ENCODE data around the gene GSX2.
"Not testable (repeated sequence)": the region's sequence is repeated elsewhere in the genome, so short reads cannot be mapped to it uniquely, and the experiment has no call there.

The GSX2 gene

DNA sequence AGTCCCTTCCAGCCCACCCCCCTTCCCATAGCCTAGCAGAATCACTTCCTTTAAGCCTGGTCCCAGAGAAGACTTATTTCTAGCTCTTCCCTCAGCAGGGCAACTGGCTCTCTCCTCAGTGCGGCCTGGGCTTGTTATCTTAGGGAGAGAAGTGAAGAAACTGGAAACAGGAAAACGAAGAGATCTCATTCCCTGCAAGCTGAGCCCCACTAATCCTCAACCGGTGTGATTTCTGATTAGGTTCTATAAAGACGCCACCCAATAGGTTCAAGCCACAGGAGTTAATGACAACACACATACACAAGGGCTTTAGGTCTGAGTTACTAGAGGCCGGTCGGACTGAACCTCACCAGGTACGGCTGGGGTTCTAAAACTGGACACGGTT, 3.2 kb downstream of the GSX2 start:
- H3K4me3 ChIP-seq (ENCODE audit: low read length): peak overlapping the region; percentile 26
- peak; percentile 52 for DNase-seq (ENCODE audit: low read depth)
- TF ChIP-seq, protein P1, sequence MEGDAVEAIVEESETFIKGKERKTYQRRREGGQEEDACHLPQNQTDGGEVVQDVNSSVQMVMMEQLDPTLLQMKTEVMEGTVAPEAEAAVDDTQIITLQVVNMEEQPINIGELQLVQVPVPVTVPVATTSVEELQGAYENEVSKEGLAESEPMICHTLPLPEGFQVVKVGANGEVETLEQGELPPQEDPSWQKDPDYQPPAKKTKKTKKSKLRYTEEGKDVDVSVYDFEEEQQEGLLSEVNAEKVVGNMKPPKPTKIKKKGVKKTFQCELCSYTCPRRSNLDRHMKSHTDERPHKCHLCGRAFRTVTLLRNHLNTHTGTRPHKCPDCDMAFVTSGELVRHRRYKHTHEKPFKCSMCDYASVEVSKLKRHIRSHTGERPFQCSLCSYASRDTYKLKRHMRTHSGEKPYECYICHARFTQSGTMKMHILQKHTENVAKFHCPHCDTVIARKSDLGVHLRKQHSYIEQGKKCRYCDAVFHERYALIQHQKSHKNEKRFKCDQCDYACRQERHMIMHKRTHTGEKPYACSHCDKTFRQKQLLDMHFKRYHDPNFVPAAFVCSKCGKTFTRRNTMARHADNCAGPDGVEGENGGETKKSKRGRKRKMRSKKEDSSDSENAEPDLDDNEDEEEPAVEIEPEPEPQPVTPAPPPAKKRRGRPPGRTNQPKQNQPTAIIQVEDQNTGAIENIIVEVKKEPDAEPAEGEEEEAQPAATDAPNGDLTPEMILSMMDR (conservative IDR thresholded peaks at IDR 0.05; ENCODE audit: low read depth, low read length): no peak

DNA sequence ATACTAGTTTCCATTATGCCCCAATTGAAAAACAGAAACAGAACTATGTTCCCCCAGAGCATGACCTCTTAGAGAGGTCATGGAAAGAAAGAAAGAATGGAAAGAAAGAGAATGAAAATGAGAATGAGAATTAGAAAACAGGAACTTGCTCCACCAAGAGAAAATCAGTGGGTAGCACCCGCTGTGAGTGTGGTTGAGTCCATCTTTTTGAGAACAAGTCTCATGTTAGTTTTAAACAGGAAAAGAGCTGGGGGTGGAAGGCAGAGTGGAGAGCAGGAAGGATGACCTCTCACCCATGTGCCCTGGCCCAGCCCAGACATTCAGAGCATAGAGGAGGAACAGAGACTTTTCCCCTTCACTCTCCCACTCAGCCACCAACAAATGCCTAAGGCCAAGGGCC, 4.9 kb downstream of the GSX2 start:
- no peak for DNase-seq (ENCODE audit: low read depth)
- no peak overlapping the region for H3K4me3 ChIP-seq (ENCODE audit: low read length)
- TF ChIP-seq, protein P1 (conservative IDR thresholded peaks at IDR 0.05; ENCODE audit: low read depth, low read length): no peak

DNA sequence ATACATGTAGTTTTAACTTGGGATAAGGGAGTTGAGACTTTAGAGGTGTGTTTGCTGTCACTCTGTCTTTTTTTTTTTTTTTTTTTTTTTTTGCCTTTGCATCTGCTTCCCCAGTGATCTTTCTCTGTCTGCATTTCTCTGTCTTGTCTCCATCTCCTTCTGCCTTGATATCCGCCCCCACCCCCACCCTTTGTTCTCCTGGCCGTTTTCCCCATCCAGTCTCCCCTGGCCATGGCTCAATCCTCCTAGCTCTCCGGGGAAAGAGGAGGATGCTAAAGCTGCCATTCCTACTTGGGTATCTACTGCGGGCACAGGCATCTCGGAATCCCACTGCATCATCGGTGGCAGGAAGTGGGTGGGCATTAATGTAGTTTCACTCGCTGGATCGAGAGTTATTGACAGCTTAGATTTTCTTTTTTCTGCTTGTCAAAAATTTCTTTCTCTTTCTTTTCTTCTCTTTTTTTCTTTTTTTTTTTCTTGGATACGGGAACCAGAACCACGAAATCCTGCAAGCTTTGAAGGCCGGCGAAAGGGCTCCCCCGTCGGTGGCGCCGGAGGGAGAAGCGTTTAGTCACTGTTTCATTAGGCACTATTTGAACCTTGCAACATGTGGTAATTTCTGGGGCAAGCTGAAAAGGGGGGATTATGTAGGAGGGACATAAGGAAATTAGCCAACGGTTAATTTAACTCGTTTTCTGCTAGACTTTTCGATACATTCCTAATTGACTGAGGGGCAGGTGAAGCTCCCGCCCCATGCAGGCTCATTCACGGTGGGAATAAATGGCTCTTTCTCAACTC, 8.2 kb downstream of the GSX2 start:
- DNase-seq (ENCODE audit: low read depth): no peak
- no peak overlapping the region for H3K4me3 ChIP-seq (ENCODE audit: low read length)
- TF ChIP-seq, protein P1 (conservative IDR thresholded peaks at IDR 0.05; ENCODE audit: low read depth, low read length): no peak

DNA sequence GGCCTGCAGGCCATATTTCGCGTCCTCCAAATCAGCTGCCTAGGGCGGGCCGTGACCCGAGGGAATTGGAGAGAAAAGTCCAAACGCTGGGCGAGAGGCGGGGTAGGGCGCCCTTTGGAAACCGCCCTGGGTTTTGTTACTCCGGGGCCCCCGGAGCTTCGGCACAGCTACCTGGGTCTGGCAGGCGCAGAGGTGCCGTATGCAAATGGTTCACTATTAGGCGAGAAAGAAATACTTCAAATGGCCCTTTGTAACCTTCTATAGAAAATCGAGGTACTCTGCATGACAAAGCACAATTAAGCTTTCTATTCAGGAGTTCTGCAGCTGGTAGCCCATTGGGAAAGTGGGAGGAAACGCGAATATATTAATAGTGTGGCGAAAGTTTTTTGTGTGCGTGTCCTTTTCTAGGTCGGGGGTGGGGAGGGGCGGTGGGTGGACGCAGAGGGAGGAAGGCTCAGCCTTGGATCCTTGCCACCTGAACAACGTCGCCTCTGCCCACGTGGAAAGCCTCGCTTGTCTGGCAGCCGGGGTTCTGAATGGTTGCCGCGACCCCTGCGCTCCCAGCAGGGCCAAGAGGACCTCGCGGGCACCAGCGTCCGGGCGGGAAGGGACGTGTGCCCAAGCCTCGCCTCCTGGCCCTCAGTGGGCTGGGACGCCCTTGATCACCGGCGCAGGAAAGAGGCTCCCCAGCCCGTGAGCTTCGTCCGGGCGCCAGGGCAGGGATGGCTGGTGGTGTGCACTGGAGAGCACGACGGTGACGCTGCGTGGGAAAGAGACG, 9.5 kb downstream of the GSX2 start:
- TF ChIP-seq, protein P1 (conservative IDR thresholded peaks at IDR 0.05; ENCODE audit: low read depth, low read length): no peak
- no peak for DNase-seq (ENCODE audit: low read depth)
- no peak overlapping the region for H3K4me3 ChIP-seq (ENCODE audit: low read length)

DNA sequence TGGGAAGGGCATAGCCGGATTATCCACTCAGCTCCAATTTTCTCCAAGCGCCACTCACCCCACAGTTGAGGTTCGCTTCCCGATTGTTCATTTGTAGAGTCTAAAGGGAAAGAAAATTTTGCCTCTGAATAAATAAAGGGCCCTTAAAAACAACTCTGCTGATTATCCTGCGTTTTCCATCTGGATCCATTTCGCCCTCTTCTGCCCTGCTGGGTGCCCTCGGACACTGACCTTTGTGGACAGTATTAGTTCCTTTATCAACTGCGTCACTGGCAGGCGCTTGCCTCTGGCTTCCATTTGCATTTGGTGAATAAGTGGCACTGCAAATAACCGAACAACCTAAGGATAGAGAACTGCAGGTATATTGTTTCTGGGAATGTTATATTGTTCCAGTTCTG, 10.1 kb downstream of the GSX2 start:
- TF ChIP-seq, protein P1 (conservative IDR thresholded peaks at IDR 0.05; ENCODE audit: low read depth, low read length): no peak
- DNase-seq (ENCODE audit: low read depth): no peak
- no peak overlapping the region for H3K4me3 ChIP-seq (ENCODE audit: low read length)

DNA sequence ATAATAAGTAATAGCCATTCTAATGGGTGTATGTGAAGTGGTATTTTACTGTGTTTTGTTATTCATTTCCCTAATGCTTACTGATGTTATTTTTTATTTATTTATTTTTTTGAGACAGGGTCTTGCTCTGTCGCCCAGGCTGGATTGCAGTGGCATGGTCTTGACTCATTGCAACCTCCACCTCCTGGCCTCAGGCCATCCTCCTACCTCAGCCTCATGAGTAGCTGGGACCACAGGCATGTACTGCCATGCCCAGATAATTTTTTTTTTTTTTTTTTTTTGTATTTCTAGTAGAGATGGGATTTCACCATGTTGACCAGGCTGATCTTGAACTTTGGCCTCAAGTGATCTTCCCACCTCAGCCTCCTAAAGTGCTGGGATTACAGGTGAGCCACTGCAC, 13.2 kb downstream of the GSX2 start:
- not testable (repeated sequence) for H3K4me3 ChIP-seq (ENCODE audit: low read length); DNase-seq (ENCODE audit: low read depth)

DNA sequence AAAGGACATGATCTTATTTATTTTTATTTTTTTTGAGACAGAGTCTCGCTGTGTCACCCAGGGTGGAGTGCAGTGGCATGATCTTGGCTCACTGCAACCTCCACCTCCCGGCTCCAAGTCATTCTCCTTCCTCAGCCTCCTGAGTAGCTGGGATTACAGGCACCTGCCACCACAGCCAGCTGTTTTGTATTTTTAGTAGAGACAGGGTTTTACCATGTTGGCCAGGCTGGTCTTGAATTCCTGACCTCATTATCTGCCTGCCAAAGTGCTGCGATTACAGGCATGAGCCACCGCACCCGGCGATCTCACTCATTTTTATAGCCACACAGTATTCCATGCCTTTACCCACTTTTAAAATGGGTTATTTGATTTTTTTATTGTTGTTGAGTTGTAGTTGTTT, 16.3 kb downstream of the GSX2 start:
- DNase-seq (ENCODE audit: low read depth); H3K4me3 ChIP-seq (ENCODE audit: low read length): not testable (repeated sequence)
